HG03469 (cell line): ENCODE measurements around the gene SYN1.

Source experiments
- ATAC-seq: cut with Tn5 transposase; IDR thresholded peaks from one replicate; pipeline ENCODE4 v1.9.1; 2021; ENCODE audit warnings: mild to moderate bottlenecking, moderate library complexity, moderate number of reproducible peaks; ENCODE audit not compliant: unreplicated experiment

Gene SYN1

DNA sequence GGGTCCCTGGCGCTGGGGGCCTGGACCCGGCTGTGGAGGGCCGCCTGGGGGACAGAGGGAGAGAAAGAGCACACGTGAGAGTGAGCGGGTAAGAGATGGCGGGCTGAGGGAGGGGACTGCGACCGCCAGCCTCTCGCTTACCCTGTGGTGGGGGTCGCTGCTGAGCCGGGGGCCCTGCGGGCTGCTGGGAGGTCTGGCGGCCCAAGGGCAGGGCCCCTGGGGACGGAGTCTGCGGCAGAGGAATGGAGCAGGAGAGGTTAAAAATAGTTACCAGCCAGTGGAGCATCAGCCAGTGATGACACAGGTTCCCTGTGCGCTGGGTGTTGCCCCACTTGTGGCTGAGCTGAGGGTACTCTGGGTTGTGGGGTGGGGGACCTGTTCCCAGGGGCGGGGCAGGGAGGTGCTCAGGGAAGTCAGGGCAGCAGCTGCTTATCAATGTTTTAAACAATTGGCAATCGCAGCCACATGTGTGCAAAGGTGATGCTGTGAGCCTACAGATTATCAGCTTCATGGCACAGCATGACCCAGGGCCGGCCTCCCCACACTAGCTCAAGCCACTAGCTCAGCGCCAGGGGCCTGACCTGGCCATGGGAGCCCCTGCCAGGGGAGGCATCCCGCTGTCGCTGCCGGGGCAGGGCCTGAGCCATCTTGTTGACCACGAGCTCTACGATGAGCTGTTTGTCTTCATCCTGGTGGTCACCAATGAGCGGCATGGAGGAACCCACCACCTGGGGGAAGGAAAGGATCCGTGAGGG lies 44.9 kb downstream of the SYN1 start:
- no peak for ATAC-seq

DNA sequence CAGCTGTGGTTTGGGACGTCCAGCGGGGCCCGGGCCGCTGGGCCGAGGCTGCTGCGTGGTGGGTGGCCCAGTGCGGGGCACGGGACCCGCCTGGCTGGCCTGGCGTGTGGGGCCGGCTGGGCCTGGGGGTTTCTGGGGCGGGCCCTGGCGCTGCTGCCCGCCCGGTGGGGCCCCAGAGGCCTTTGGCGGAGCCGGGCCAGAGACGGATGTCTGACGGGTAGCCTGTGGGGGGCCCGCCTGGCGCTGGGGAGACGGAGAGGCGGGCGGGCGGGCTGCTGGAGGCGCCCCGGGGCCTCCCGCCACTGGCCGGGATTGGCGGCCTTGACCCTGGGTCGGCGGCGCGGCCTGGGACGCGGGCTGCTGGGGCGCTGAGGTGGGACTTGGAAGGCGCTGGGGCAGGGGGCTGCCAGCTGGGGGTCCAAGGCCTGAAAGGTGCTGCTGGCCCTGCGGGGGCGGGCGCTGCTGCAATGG lies 45.5 kb downstream of the SYN1 start:
- no peak for ATAC-seq

GRCh38 chrX:47573341-47574075 lies 46.1 kb downstream of the SYN1 start:
- ATAC-seq: no peak

DNA sequence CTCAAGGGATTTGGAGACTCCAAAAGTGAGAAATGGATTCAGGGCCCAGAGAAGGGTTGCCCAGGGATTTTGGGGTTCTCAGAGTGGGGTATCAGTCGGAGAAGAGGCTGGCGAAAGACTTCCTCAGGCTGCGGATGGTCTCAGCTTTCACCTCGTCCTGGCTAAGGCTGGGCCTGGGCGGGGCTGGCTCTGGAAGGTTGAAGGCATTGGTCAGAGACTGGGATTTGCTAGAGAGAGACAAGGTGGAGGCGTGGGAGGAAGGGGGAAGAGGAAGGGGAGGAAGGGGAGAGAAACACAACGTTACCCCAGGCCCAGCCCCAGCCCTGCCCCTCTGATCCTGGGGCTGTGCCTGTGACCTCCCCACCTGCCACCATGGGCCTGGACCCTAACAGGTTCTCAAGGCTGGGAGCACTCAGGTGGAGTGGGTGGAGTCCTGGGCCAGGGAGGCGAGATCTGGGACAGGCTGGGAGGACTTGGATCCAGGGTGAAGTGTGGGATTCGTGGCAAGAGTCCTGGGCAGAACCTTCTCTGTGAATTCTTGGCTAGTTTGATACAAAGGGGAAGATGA lies 46.8 kb downstream of the SYN1 start:
- no peak for ATAC-seq

DNA sequence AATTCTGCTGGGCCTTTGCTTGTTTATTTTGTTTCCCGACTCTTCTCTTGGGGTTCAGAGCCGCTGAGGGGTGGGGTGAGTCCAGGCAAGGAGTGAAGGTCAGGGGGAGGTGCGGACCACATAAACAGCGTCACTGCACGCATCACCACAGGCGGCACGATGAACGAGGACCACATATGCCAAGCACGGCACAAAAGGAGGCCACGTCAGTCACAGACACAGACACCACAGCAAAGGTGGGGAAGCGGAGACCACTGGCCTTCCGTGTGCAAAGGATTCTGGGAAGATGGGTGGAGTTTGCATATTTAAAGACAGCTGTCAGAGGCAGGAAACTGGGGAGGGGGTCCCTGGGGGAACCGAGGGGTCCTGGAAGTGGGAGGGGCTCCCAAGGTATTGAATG lies 47.8 kb downstream of the SYN1 start:
- no peak for ATAC-seq

DNA sequence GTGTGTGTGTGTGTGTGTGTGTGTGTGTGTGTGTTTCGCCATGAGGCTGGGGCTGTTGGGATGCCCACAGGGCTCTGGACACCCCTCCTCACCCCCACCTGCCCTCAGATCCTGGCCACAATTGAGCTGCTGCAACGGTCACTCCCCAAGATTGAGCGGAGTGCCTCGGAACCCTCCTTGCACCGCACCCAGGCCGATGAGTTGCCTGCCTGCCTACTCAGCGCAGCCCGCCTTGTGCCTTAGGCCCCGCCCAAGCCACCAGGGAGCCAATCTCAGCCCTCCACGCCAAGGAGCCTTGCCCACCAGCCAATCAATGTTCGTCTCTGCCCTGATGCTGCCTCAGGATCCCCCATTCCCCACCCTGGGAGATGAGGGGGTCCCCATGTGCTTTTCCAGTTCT lies 48.4 kb downstream of the SYN1 start:
- ATAC-seq: no peak

- no peak for ATAC-seq
Measured at GRCh38 chrX:47570794-47571193, 48.9 kb downstream of the SYN1 start.

- no peak for ATAC-seq
Measured at GRCh38 chrX:47568656-47569295, 50.9 kb downstream of the SYN1 start.

DNA sequence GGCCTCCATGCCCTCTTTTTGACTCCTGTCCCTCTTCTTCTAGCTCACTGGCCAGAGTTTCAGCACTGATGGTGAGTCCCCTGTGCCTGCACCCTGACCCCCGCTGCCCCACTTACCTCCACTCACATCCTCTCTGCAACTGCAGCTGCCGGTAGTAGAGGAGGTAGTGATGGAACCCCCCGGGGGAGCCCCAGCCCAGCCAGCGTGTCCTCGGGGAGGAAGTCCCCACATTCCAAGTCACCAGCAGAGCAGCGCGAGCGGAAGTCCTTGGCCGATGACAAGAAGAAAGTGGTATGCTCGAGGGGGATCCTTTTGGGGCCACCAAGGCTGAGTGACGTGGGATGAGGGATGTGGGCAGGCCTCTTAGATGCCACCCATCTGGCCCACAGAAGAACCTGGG lies 52.8 kb downstream of the SYN1 start:
- no peak for ATAC-seq

DNA sequence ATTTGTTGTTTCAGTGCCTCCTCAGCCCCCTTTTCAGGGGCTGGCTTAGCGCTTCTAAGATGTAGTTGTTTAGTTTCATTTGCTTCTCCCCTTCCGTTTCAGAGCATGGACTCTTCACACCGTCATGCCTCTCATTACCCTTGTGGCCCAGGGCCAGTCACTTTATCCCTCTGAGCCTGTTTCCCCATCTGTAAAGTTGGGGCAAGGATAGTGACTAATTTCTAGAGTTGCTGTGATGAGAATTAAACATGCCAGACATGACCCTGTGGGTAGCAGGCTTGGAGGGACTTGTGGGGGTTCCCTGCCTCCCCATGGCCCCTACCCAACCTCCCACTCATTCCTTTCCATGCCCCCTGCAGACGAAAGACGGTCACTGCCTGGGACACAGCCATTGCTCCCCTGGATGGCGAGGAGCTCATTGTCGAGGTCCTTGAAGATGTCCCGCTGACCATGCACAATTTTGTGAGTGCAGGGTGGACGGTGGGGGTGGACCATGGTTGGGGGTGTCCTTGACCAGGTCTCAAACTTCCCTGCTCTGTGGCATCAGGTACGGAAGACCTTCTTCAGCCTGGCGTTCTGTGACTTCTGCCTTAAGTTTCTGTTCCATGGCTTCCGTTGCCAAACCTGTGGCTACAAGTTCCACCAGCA lies 55.1 kb downstream of the SYN1 start:
- ATAC-seq: no peak

GRCh38 chrX:47563801-47564315 lies 55.8 kb downstream of the SYN1 start:
- no peak for ATAC-seq

DNA sequence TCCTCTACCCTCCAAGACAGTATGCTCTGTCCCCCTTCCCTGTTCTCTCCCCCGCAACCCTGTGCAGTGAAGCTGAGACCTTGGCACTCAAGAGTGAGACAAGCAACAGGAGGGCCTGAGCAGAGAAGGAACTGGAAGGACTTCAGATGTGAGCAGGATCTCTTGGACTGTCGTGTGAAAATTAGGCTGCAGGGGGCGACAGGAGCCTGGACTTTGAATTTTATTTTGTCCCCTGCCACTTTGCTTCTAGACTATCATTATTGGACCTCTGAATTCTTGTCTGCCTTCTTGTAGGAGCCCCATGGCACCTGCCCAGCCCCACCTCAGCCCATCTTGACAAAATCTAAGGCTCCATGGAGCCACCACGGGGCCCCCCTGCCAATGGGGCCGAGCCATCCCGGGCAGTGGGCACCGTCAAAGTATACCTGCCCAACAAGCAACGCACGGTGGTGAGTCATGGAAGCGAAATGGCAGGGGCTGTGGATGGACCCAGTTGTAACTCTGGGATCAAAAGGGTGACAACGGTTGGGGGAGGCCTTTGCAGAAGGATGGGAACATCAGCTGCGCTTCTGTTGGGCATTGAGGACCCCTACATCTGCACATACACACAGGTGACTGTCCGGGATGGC lies 56.9 kb downstream of the SYN1 start:
- ATAC-seq: no peak

DNA sequence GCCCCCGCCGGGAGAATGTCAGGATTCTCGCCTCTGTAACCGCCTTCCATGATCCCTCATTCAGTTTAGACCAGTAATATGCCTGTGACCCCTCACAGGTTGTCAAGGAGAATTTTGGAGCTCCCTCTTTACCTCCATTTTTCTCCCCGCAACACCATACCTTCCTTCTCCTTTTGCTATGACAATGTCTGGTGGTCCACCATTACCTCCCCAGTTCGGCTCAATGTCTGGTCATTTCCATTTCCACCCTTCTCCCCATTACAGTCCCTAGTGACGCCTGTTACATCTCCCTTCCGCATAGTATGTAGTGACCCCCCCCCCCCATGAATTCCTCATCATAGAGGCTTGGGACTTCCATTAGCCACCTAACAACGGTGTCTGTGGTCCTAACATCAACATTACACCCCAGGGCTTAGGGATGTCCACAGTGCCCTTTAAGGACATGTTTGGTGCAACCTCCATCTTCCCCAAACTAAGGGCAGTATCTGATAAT lies 58.0 kb downstream of the SYN1 start:
- no peak for ATAC-seq

DNA sequence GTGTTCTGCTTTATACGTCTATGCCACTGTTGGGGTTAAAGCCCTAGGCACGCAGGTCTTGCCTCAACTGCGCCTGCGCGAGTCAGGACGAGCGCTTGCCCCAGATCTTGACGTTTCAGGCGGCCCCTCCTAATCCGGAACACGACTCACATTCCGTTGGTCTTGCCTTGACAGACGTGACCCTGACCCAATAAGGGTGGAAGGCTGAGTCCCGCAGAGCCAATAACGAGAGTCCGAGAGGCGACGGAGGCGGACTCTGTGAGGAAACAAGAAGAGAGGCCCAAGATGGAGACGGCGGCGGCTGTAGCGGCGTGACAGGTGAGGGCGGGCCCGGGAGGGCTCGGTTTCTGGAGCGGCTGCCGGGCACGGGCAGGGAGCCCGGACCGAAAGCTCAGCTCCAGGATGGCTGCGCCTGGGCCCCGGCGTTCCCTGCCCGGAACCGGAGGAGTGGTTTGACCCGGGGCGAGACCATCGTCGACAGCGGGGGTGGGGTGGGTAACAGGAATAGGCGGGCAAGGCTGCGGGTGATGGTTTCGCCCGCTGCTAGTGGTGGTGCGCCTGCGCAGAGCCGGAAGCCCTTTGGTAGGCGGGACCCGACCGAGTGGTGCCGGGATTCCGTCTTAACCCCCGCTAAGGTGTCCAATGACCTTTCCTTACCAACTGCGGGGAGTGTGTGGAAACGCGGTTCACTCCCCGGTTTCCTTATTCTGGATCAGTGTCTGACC lies 58.6 kb downstream of the SYN1 start, which contains the start of gene ARAF:
Gene ARAF, plus strand, starts transcription at position 272 of the 725 bp plus-strand sequence. CDS start 1,763 bp downstream, outside the sequence.
- peak; percentile 65 for ATAC-seq

GRCh38 chrX:47560179-47560933 lies 59.3 kb downstream of the SYN1 start:
- ATAC-seq: no peak

GRCh38 chrX:47558436-47558835 lies 61.2 kb downstream of the SYN1 start:
- no peak for ATAC-seq

GRCh38 chrX:47556045-47556623 lies 63.5 kb downstream of the SYN1 start:
- ATAC-seq: peak; percentile 92

GRCh38 chrX:47543496-47543895 lies 76.2 kb downstream of the SYN1 start:
- ATAC-seq: no peak
